Ectodermal cell (in vitro differentiated cells): ENCODE measurements around the gene TMEM63B.
"Not testable (repeated sequence)": the region's sequence is repeated elsewhere in the genome, so short reads cannot be mapped to it uniquely, and the experiment has no call there.

Experiments used
- H3K27ac ChIP-seq: 2 replicates; pipeline ENCODE4 v1.7.0; 2013; ENCODE audit warnings: mild to moderate bottlenecking, low read depth, low read length; ENCODE audit not compliant: insufficient read depth, poor library complexity, severe bottlenecking
- H3K27me3 ChIP-seq: 2 replicates; pipeline ENCODE4 v1.7.0; 2013; ENCODE audit warnings: mild to moderate bottlenecking, low read length; ENCODE audit not compliant: insufficient read depth, control insufficient read depth, poor library complexity, severe bottlenecking
- H3K36me3 ChIP-seq: one replicate; pipeline ENCODE4 v1.7.0; 2013; ENCODE audit warnings: low read length; ENCODE audit not compliant: control insufficient read depth, insufficient read depth
- H3K4me1 ChIP-seq: one replicate; pipeline ENCODE4 v1.7.0; 2013; ENCODE audit warnings: low read length; ENCODE audit not compliant: control insufficient read depth, insufficient read depth
- H3K4me3 ChIP-seq: 2 replicates; pipeline ENCODE4 v1.7.0; 2013; ENCODE audit warnings: low read depth, low read length, control low read depth; ENCODE audit not compliant: insufficient read depth
- H3K9me3 ChIP-seq: 2 replicates; pipeline ENCODE4 v1.7.0; 2013; ENCODE audit warnings: mild to moderate bottlenecking, low read length, moderate library complexity; ENCODE audit not compliant: control insufficient read depth
- WGBS, 2 experiments: methylation state at CpG; one replicate each; pipeline ENCODE4 v1.1.7; 2013; ENCODE audit warnings: missing lambda C conversion rate in 2 of 2; 5-methylcytosine and 5-hydroxymethylcytosine counted together

The TMEM63B gene

GRCh38 chr6:44085219-44085618, 42.1 kb upstream of the TMEM63B start:
- no peaks in the 10 kb centered on the region for H3K9me3 ChIP-seq
- H3K27me3 ChIP-seq: no peaks in the 10 kb centered on the region
- H3K4me1 ChIP-seq: peaks cover 27% of the 10 kb centered on the region
- no peak overlapping the region for H3K4me3 ChIP-seq
- no peak overlapping the region for H3K27ac ChIP-seq
- 94 to 95% methylated on average over 2 of the region's 2 CpGs for WGBS, 2 experiments
- no peaks in the 10 kb centered on the region for H3K36me3 ChIP-seq

GRCh38 chr6:44086931-44087574, 40.3 kb upstream of the TMEM63B start:
- H3K36me3 ChIP-seq: no peaks in the 10 kb centered on the region
- peaks cover 13% of the 10 kb centered on the region for H3K4me1 ChIP-seq
- WGBS, 2 experiments: 82 to 85% methylated on average over 9 of the region's 9 CpGs
- no peak overlapping the region for H3K27ac ChIP-seq
- H3K4me3 ChIP-seq: no peak overlapping the region
- H3K9me3 ChIP-seq: no peaks in the 10 kb centered on the region
- H3K27me3 ChIP-seq: no peaks in the 10 kb centered on the region

- Histone ChIP-seq H3K9me3 (no peaks in the 10 kb centered on the region), H3K4me3 (no peak overlapping the region), H3K27me3 (no peaks in the 10 kb centered on the region), H3K36me3 (no peaks in the 10 kb centered on the region), H3K27ac (no peak overlapping the region), H3K4me1 (peaks cover 13% of the 10 kb centered on the region)
- WGBS, 2 experiments: 91 to 95% methylated on average over 2 of the region's 2 CpGs
Measured at GRCh38 chr6:44087623-44088022, 39.7 kb upstream of the TMEM63B start.

- Histone ChIP-seq H3K4me3 (no peak overlapping the region), H3K36me3 (no peaks in the 10 kb centered on the region), H3K27ac (no peak overlapping the region), H3K27me3 (no peaks in the 10 kb centered on the region), H3K9me3 (no peaks in the 10 kb centered on the region), H3K4me1 (peaks cover 11% of the 10 kb centered on the region)
- WGBS, 2 experiments: 96% methylated on average over 11 of the region's 11 CpGs
Measured at GRCh38 chr6:44088827-44089590, 38.3 kb upstream of the TMEM63B start.

DNA sequence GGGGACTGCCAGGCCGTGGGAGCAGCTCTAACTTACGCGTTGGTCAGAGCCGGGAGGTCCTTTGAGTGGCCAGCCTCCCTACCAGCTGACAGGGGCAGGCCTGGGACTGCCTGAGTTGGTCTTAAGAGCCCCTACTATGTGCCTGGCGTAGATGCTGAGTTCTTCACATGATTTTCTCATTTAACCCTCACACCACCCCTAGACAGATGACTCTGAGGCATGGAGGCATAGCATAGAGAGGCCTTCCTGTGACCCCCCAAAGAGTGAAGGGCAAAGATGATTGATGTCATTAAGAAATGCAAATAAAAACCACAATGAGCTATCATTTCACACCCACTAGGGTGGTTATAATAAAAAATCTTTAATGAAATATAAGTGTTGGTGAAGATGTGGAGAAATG, 36.9 kb upstream of the TMEM63B start:
- 93 to 94% methylated on average over 5 of the region's 5 CpGs for WGBS, 2 experiments
- Histone ChIP-seq H3K9me3 (no peaks in the 10 kb centered on the region), H3K27ac (no peak overlapping the region), H3K36me3 (no peaks in the 10 kb centered on the region), H3K4me1 (no peaks in the 10 kb centered on the region), H3K27me3 (no peaks in the 10 kb centered on the region), H3K4me3 (no peak overlapping the region)

- H3K27ac ChIP-seq, H3K9me3 ChIP-seq, H3K27me3 ChIP-seq, H3K36me3 ChIP-seq, H3K4me3 ChIP-seq, H3K4me1 ChIP-seq: not testable (repeated sequence)
- 88 to 98% methylated on average over 3 of the region's 3 CpGs for WGBS, 2 experiments
Measured at GRCh38 chr6:44091356-44091755, 36.0 kb upstream of the TMEM63B start.

- Histone ChIP-seq H3K27ac (no peak overlapping the region), H3K9me3 (no peaks in the 10 kb centered on the region), H3K4me1 (no peaks in the 10 kb centered on the region), H3K4me3 (no peak overlapping the region), H3K27me3 (no peaks in the 10 kb centered on the region), H3K36me3 (no peaks in the 10 kb centered on the region)
- WGBS, 2 experiments: 93 to 94% methylated on average over 7 of the region's 7 CpGs
Measured at GRCh38 chr6:44091981-44092884, 35.1 kb upstream of the TMEM63B start.

- WGBS, 2 experiments: 89 to 90% methylated on average over 5 of the region's 5 CpGs
- Histone ChIP-seq H3K36me3 (no peaks in the 10 kb centered on the region), H3K27ac (no peak overlapping the region), H3K4me3 (no peak overlapping the region), H3K4me1 (no peaks in the 10 kb centered on the region), H3K9me3 (no peaks in the 10 kb centered on the region), H3K27me3 (no peaks in the 10 kb centered on the region)
Measured at GRCh38 chr6:44093066-44093465, 34.3 kb upstream of the TMEM63B start.

GRCh38 chr6:44093750-44094402, 33.5 kb upstream of the TMEM63B start:
- WGBS, 2 experiments: 83 to 85% methylated on average over 6 of the region's 6 CpGs
- Histone ChIP-seq H3K27me3 (no peaks in the 10 kb centered on the region), H3K4me3 (no peak overlapping the region), H3K9me3 (no peaks in the 10 kb centered on the region), H3K4me1 (no peaks in the 10 kb centered on the region), H3K36me3 (no peaks in the 10 kb centered on the region), H3K27ac (no peak overlapping the region)
